ENCODE measurements around the gene CEBPG. TPM values are rescaled to one million over a fixed set of nuclear protein-coding genes. Genes with fewer than 3 reads are reported as not detected.
A peak's percentile ranks its signal among the peaks of the same experiment; 100 is the strongest.

CEBPG gene
- total and polyA plus RNA-seq, 12 donors, result 10.4 to 22.2 (median 14.3) TPM

- WGBS, 2 donors, result 97 to 98% methylated on average over 8 of the region's 8 CpGs
- no peak for TF ChIP-seq CTCF (IDR thresholded peaks at IDR 0.05)
- Histone ChIP-seq H3K27me3 (no peaks in the 10 kb centered on the region), H3K9me3 (no peaks in the 10 kb centered on the region), H3K4me1 (peaks cover 14 to 83% (median 32%) of the 10 kb centered on the region in 9 donors), H3K36me3 (peaks cover 0 to 58% (median 0%) of the 10 kb centered on the region in 9 donors), H3K4me3 (no peak overlapping the region), H3K27ac (no peak overlapping the region)
- no peak for ATAC-seq
- intact Hi-C loops (cut with DNase I), result no loop called here
- DNase-seq, result no peak
These were observed 11.5 kb downstream of the CEBPG start for GRCh38 chr19:33384983-33385382.

GRCh38 chr19:33385956-33386355 lies 12.4 kb downstream of the CEBPG start:
- H3K27ac ChIP-seq, result peak overlapping the region in 5 of 10 donors; percentile 10 to 47 (median 31)
- 41 to 56% methylated on average over 6 of the region's 6 CpGs for WGBS, 2 donors
- H3K27me3 ChIP-seq, result no peaks in the 10 kb centered on the region
- no peaks in the 10 kb centered on the region for H3K9me3 ChIP-seq
- intact Hi-C loops (cut with DNase I), result no loop called here
- TF ChIP-seq CTCF (IDR thresholded peaks at IDR 0.05), result no peak
- ATAC-seq (peak in 4 of 8 donors; percentile 51 to 75 (median 54)), DNase-seq (peak in 1 of 2 donors; percentile 60)
- H3K4me1 ChIP-seq, result peaks cover 18 to 87% (median 42%) of the 10 kb centered on the region in 9 donors
- H3K4me3 ChIP-seq, result no peak overlapping the region
- peaks cover 0 to 49% (median 0%) of the 10 kb centered on the region in 9 donors for H3K36me3 ChIP-seq

GRCh38 chr19:33386361-33386858 lies 12.9 kb downstream of the CEBPG start:
- intact Hi-C loops (cut with DNase I), result no loop called here
- peaks cover 0 to 45% (median 0%) of the 10 kb centered on the region in 9 donors for H3K36me3 ChIP-seq
- no peaks in the 10 kb centered on the region for H3K9me3 ChIP-seq
- TF ChIP-seq CTCF (IDR thresholded peaks at IDR 0.05), result no peak
- H3K27me3 ChIP-seq, result no peaks in the 10 kb centered on the region
- H3K4me1 ChIP-seq, result peaks cover 18 to 88% (median 46%) of the 10 kb centered on the region in 9 donors
- 74 to 81% methylated on average over 15 of the region's 15 CpGs for WGBS, 2 donors
- ATAC-seq (no peak), DNase-seq (no peak)
- H3K4me3 ChIP-seq, result no peak overlapping the region
- peak overlapping the region in 4 of 10 donors; percentile 10 to 47 (median 32) for H3K27ac ChIP-seq

GRCh38 chr19:33387351-33388230 lies 14.1 kb downstream of the CEBPG start:
- WGBS, 2 donors, result 97 to 98% methylated on average over 39 of the region's 39 CpGs
- intact Hi-C loops (cut with DNase I), result no loop called here

More at GRCh38 chr19:33387351-33388230, 14.1 kb downstream of the CEBPG start:
- ATAC-seq (no peak), DNase-seq (no peak)
- peaks cover 21 to 88% (median 58%) of the 10 kb centered on the region in 9 donors for H3K4me1 ChIP-seq
- peaks cover 0 to 37% (median 0%) of the 10 kb centered on the region in 9 donors for H3K36me3 ChIP-seq
- H3K27ac ChIP-seq, result peak overlapping the region in 5 of 10 donors; percentile 76 to 92 (median 90)
- H3K9me3 ChIP-seq, result no peaks in the 10 kb centered on the region
- no peak for TF ChIP-seq CTCF (IDR thresholded peaks at IDR 0.05)
- H3K27me3 ChIP-seq, result no peaks in the 10 kb centered on the region
- no peak overlapping the region for H3K4me3 ChIP-seq
